HEK293 (cell line): ENCODE data around the gene DHRS12.

Experiments
- CTCF ChIA-PET: fragments of 350-600 bp; formaldehyde crosslinking; extraction: SDS; loops from one replicate; lab custom pipeline; 2021; ENCODE audit warnings: antibody characterized with exemption; lab: Yijun Ruan, JAX
- POLR2A ChIA-PET: fragments of 300-600 bp; formaldehyde crosslinking; extraction: SDS; loops from one replicate; lab custom pipeline; 2020; ENCODE audit warnings: antibody characterized with exemption, inconsistent platforms; lab: Yijun Ruan, JAX
- H3K27ac ChIP-seq: fragments of 200-500 bp; sonication (Bioruptor generic); 2 replicates; pipeline ENCODE4 v1.5.1; 2014; ENCODE audit warnings: low read depth, low read length, control low read depth, inconsistent platforms; ENCODE audit errors: extremely low read depth
- H3K36me3 ChIP-seq, 2 experiments: fragments of 200-500 bp in 1 of 2; sonication (Bioruptor generic) in 1 of 2; 1 replicate in 1 of 2; 2 replicates in 1 of 2; pipeline ENCODE4 v1.5.1; 2014 to 2017; ENCODE audit warnings: inconsistent platforms in 2 of 2, low read length in 2 of 2; ENCODE audit not compliant: control insufficient read depth in 2 of 2, insufficient read depth in 1 of 2
- H3K4me1 ChIP-seq: fragments of 200-500 bp; sonication (Bioruptor generic); 2 replicates; pipeline ENCODE4 v1.5.1; 2014; ENCODE audit warnings: mild to moderate bottlenecking, low read length, inconsistent platforms; ENCODE audit not compliant: control insufficient read depth, insufficient read depth
- H3K4me3 ChIP-seq: 2 replicates; pipeline ENCODE4 v1.5.1; 2011; ENCODE audit warnings: low read depth, mild to moderate bottlenecking, control low read depth, low read length, moderate library complexity
- H3K9me3 ChIP-seq: fragments of 200-500 bp; sonication (Bioruptor generic); 2 replicates; pipeline ENCODE4 v1.5.1; 2014; ENCODE audit warnings: low read depth, low read length, inconsistent platforms; ENCODE audit not compliant: control insufficient read depth, insufficient read depth
- BCL11A ChIP-seq: fragments of 450-650 bp; formaldehyde crosslinking; IDR thresholded peaks from 2 replicates; pipeline ENCODE4 v1.5.1; 2016; ENCODE audit warnings: low read depth, missing biosample characterization, missing genetic modification characterization
- CTCF ChIP-seq: fragments of 450-650 bp; formaldehyde crosslinking; IDR thresholded peaks from 2 replicates; pipeline ENCODE4 v1.5.1; 2016; ENCODE audit warnings: missing biosample characterization, missing genetic modification characterization
- IKZF3 ChIP-seq: fragments of 450-650 bp; IDR thresholded peaks from 2 replicates; pipeline ENCODE4 v1.5.0; 2018; ENCODE audit warnings: missing biosample characterization, mild to moderate bottlenecking, missing genetic modification characterization, moderate library complexity
- YY2 ChIP-seq: fragments of 450-650 bp; formaldehyde crosslinking; IDR thresholded peaks from 2 replicates; pipeline ENCODE4 v1.5.1; 2016; ENCODE audit warnings: missing biosample characterization, missing genetic modification characterization
- ZNF121 ChIP-seq: fragments of 450-650 bp; formaldehyde crosslinking; IDR thresholded peaks from 2 replicates; pipeline ENCODE4 v1.5.1; 2016; ENCODE audit warnings: missing biosample characterization, missing genetic modification characterization
- ZNF302 ChIP-seq: fragments of 450-650 bp; formaldehyde crosslinking; IDR thresholded peaks from 2 replicates; pipeline ENCODE4 v1.5.1; 2016; ENCODE audit warnings: missing biosample characterization, missing genetic modification characterization, low read depth
- ZNF391 ChIP-seq: fragments of 450-650 bp; formaldehyde crosslinking; IDR thresholded peaks from 2 replicates; pipeline ENCODE4 v1.5.1; 2016; ENCODE audit warnings: low read depth, missing biosample characterization, missing genetic modification characterization, borderline replicate concordance
- ZNF433 ChIP-seq: fragments of 450-650 bp; formaldehyde crosslinking; IDR thresholded peaks from 2 replicates; pipeline ENCODE4 v1.5.1; 2016; ENCODE audit warnings: missing biosample characterization, missing genetic modification characterization, low read depth
- ZNF48 ChIP-seq: fragments of 450-650 bp; formaldehyde crosslinking; IDR thresholded peaks from 2 replicates; pipeline ENCODE4 v1.5.1; 2016; ENCODE audit warnings: missing biosample characterization, missing genetic modification characterization
- ZNF544 ChIP-seq: fragments of 450-650 bp; formaldehyde crosslinking; IDR thresholded peaks from 2 replicates; pipeline ENCODE4 v1.5.0; 2017; ENCODE audit warnings: missing biosample characterization, missing genetic modification characterization
- ZNF664 ChIP-seq: fragments of 450-650 bp; formaldehyde crosslinking; IDR thresholded peaks from 2 replicates; pipeline ENCODE4 v1.5.1; 2016; ENCODE audit warnings: missing biosample characterization, missing genetic modification characterization
- ZNF747 ChIP-seq: fragments of 450-650 bp; formaldehyde crosslinking; IDR thresholded peaks from 2 replicates; pipeline ENCODE4 v1.5.1; 2016; ENCODE audit warnings: missing biosample characterization, missing genetic modification characterization
- ZNF76 ChIP-seq: fragments of 450-650 bp; formaldehyde crosslinking; IDR thresholded peaks from 2 replicates; pipeline ENCODE4; 2016; ENCODE audit warnings: low read depth, missing biosample characterization, missing genetic modification characterization, borderline replicate concordance
- ZNF776 ChIP-seq: fragments of 450-650 bp; formaldehyde crosslinking; IDR thresholded peaks from 2 replicates; pipeline ENCODE4 v1.5.0; 2017; ENCODE audit warnings: missing biosample characterization, missing genetic modification characterization, borderline replicate concordance
- ZXDB ChIP-seq: fragments of 450-650 bp; formaldehyde crosslinking; IDR thresholded peaks from 2 replicates; pipeline ENCODE4 v1.5.1; 2016; ENCODE audit warnings: missing biosample characterization, missing genetic modification characterization
- TF ChIP-seq, protein P1 (sequence below): fragments of 450-650 bp; formaldehyde crosslinking; IDR thresholded peaks from 2 replicates; pipeline ENCODE4 v1.5.1; 2016; ENCODE audit warnings: missing biosample characterization, missing genetic modification characterization
- TF ChIP-seq, protein P2 (sequence below): fragments of 450-650 bp; formaldehyde crosslinking; IDR thresholded peaks from 2 replicates; pipeline ENCODE4 v1.5.1; 2016; ENCODE audit warnings: missing biosample characterization, missing genetic modification characterization, low read depth
- TF ChIP-seq, protein P3 (sequence below): fragments of 450-650 bp; formaldehyde crosslinking; IDR thresholded peaks from 2 replicates; pipeline ENCODE4 v1.5.1; 2016; ENCODE audit warnings: missing biosample characterization, missing genetic modification characterization
- TF ChIP-seq, protein P4 (sequence below): fragments of 450-650 bp; formaldehyde crosslinking; IDR thresholded peaks from 2 replicates; pipeline ENCODE4 v1.5.1; 2017; ENCODE audit warnings: missing biosample characterization, missing genetic modification characterization
- TF ChIP-seq, protein P5 (sequence below): fragments of 450-650 bp; formaldehyde crosslinking; optimal IDR thresholded peaks from 2 replicates; pipeline ENCODE3; 2016; ENCODE audit warnings: missing biosample characterization, mild to moderate bottlenecking, missing genetic modification characterization

DHRS12 gene

GRCh38 chr13:51759240-51759639, 44.7 kb downstream of the DHRS12 start:
- Histone ChIP-seq H3K36me3 (peaks cover 0 to 14% of the 10 kb centered on the region in 2 experiments; a peak in 1 of 3 replicates), H3K27ac (no peak overlapping the region), H3K9me3 (no peaks in the 10 kb centered on the region), H3K4me3 (no peak overlapping the region), H3K4me1 (peaks cover 3% of the 10 kb centered on the region; the same call in 1 of the 2 replicates)
- ChIA-PET CTCF (no interaction called here), POLR2A (no interaction called here)
- TF ChIP-seq, protein P1, sequence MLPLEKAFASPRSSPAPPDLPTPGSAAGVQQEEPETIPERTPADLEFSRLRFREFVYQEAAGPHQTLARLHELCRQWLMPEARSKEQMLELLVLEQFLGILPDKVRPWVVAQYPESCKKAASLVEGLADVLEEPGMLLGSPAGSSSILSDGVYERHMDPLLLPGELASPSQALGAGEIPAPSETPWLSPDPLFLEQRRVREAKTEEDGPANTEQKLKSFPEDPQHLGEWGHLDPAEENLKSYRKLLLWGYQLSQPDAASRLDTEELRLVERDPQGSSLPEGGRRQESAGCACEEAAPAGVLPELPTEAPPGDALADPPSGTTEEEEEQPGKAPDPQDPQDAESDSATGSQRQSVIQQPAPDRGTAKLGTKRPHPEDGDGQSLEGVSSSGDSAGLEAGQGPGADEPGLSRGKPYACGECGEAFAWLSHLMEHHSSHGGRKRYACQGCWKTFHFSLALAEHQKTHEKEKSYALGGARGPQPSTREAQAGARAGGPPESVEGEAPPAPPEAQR (tag by site-specific recombination): no peak
- TF ChIP-seq, protein P2, sequence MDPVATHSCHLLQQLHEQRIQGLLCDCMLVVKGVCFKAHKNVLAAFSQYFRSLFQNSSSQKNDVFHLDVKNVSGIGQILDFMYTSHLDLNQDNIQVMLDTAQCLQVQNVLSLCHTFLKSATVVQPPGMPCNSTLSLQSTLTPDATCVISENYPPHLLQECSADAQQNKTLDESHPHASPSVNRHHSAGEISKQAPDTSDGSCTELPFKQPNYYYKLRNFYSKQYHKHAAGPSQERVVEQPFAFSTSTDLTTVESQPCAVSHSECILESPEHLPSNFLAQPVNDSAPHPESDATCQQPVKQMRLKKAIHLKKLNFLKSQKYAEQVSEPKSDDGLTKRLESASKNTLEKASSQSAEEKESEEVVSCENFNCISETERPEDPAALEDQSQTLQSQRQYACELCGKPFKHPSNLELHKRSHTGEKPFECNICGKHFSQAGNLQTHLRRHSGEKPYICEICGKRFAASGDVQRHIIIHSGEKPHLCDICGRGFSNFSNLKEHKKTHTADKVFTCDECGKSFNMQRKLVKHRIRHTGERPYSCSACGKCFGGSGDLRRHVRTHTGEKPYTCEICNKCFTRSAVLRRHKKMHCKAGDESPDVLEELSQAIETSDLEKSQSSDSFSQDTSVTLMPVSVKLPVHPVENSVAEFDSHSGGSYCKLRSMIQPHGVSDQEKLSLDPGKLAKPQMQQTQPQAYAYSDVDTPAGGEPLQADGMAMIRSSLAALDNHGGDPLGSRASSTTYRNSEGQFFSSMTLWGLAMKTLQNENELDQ (tag by site-specific recombination): no peak
- no peak for TF ChIP-seq ZNF776 (tag by site-specific recombination)

- Histone ChIP-seq H3K4me1 (no peaks in the 10 kb centered on the region), H3K27ac (no peak overlapping the region), H3K4me3 (no peak overlapping the region), H3K9me3 (no peaks in the 10 kb centered on the region), H3K36me3 (peaks cover 0 to 14% of the 10 kb centered on the region in 2 experiments; a peak in 1 of 3 replicates)
- POLR2A ChIA-PET: interaction anchor here (1.2 kb wide), 1 partner anchor 306 kb away, joined by 3 read pairs; the partner anchor contains the start of gene INTS6
- TF ChIP-seq ZNF48 (no peak), ZNF433 (no peak), YY2 (no peak), IKZF3 (tag by site-specific recombination) (no peak), ZXDB (tag by site-specific recombination) (no peak), ZNF664 (tag by site-specific recombination) (no peak), BCL11A (tag by site-specific recombination) (no peak), ZNF544 (tag by site-specific recombination) (no peak), ZNF747 (tag by site-specific recombination) (no peak), ZNF76 (tag by site-specific recombination) (no peak), ZNF302 (no peak), ZNF121 (no peak), ZNF391 (tag by site-specific recombination) (no peak), CTCF (tag by site-specific recombination) (no peak)
- TF ChIP-seq, protein P3, sequence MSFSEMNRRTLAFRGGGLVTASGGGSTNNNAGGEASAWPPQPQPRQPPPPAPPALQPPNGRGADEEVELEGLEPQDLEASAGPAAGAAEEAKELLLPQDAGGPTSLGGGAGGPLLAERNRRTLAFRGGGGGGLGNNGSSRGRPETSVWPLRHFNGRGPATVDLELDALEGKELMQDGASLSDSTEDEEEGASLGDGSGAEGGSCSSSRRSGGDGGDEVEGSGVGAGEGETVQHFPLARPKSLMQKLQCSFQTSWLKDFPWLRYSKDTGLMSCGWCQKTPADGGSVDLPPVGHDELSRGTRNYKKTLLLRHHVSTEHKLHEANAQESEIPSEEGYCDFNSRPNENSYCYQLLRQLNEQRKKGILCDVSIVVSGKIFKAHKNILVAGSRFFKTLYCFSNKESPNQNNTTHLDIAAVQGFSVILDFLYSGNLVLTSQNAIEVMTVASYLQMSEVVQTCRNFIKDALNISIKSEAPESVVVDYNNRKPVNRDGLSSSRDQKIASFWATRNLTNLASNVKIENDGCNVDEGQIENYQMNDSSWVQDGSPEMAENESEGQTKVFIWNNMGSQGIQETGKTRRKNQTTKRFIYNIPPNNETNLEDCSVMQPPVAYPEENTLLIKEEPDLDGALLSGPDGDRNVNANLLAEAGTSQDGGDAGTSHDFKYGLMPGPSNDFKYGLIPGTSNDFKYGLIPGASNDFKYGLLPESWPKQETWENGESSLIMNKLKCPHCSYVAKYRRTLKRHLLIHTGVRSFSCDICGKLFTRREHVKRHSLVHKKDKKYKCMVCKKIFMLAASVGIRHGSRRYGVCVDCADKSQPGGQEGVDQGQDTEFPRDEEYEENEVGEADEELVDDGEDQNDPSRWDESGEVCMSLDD (tag by site-specific recombination): no peak
- TF ChIP-seq, protein P4, sequence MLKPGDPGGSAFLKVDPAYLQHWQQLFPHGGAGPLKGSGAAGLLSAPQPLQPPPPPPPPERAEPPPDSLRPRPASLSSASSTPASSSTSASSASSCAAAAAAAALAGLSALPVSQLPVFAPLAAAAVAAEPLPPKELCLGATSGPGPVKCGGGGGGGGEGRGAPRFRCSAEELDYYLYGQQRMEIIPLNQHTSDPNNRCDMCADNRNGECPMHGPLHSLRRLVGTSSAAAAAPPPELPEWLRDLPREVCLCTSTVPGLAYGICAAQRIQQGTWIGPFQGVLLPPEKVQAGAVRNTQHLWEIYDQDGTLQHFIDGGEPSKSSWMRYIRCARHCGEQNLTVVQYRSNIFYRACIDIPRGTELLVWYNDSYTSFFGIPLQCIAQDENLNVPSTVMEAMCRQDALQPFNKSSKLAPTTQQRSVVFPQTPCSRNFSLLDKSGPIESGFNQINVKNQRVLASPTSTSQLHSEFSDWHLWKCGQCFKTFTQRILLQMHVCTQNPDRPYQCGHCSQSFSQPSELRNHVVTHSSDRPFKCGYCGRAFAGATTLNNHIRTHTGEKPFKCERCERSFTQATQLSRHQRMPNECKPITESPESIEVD (tag by site-specific recombination): no peak
- TF ChIP-seq, protein P5, sequence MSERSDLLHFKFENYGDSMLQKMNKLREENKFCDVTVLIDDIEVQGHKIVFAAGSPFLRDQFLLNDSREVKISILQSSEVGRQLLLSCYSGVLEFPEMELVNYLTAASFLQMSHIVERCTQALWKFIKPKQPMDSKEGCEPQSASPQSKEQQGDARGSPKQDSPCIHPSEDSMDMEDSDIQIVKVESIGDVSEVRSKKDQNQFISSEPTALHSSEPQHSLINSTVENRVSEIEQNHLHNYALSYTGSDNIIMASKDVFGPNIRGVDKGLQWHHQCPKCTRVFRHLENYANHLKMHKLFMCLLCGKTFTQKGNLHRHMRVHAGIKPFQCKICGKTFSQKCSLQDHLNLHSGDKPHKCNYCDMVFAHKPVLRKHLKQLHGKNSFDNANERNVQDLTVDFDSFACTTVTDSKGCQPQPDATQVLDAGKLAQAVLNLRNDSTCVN (tag by site-specific recombination): no peak
- CTCF ChIA-PET: interaction anchor here (0.6 kb wide), 1 partner anchor 224 kb away, joined by 4 read pairs; no protein-coding TSS in a partner anchor
Measured at GRCh38 chr13:51758691-51759090, 45.3 kb downstream of the DHRS12 start.
